Body of pancreas (tissue), 4 donors: ENCODE data around the gene MAP3K13. TPM values are rescaled to one million over a fixed set of nuclear protein-coding genes. Genes with fewer than 3 reads are reported as not detected.
A peak's percentile ranks its signal among the peaks of the same experiment; 100 is the strongest.
"Not testable (repeated sequence)": the region's sequence is repeated elsewhere in the genome, so short reads cannot be mapped to it uniquely, and the experiment has no call there.

ENCODE experiments used
- ATAC-seq: fragments of 150-250 bp; one replicate; pipeline ENCODE4 v1.9.1; 2016
- DNase-seq, 4 donors: peaks; one replicate each; pipeline ENCODE4 v3.0.0-alpha.2; 2019
- H3K27ac ChIP-seq, 4 donors: fragments of 200-600 bp; sonication (generic); 1 replicate in 3 of 4; 2 replicates in 1 of 4; pipeline versions ENCODE4 v1.5.1 to v1.6.1; 2016 to 2019; ENCODE audit warnings: mild to moderate bottlenecking in 1 of 4, mixed read lengths in 1 of 4, moderate library complexity in 1 of 4
- H3K27me3 ChIP-seq, 2 donors: fragments of 200-600 bp; sonication (generic); one replicate each; pipeline ENCODE4 v1.6.0; 2016; ENCODE audit warnings: mild to moderate bottlenecking in 1 of 2
- H3K36me3 ChIP-seq, 2 donors: fragments of 200-600 bp; sonication (generic); replicated peaks in 1 of 2; 2 replicates each; pipeline ENCODE4 v1.5.1; 2016; ENCODE audit warnings: low read depth in 2 of 2; ENCODE audit not compliant: insufficient read depth in 1 of 2
- H3K4me1 ChIP-seq: fragments of 200-600 bp; sonication (generic); one replicate; pipeline ENCODE4 v1.6.0; 2016
- H3K4me3 ChIP-seq, 2 donors: fragments of 200-600 bp; sonication (generic); 1 replicate in 1 of 2; 2 replicates in 1 of 2; pipeline ENCODE4 v1.5.1; 2016 to 2019
- H3K9me3 ChIP-seq, 3 donors: fragments of 200-600 bp; sonication (generic); 1 replicate in 2 of 3; 2 replicates in 1 of 3; pipeline ENCODE4 v1.5.1; 2016
- CTCF ChIP-seq, 7 experiments: fragments of 450-650 bp in 4 of 7; fragments of 200-600 bp in 3 of 7; sonication (generic) in 3 of 7; IDR thresholded peaks; one replicate each; pipeline ENCODE4 v1.5.1; 2016 to 2019; ENCODE audit warnings: antibody characterized with exemption in 7 of 7
- POLR2A ChIP-seq, 3 donors: fragments of 450-650 bp; IDR thresholded peaks; one replicate each; pipeline ENCODE4 v1.6.1; 2016; ENCODE audit warnings: antibody characterized with exemption in 3 of 3, mild to moderate bottlenecking in 2 of 3
- WGBS, 2 donors: methylation state at CpG; one replicate each; pipeline ENCODE4 v1.1.5; 2017; 5-methylcytosine and 5-hydroxymethylcytosine counted together
- intact Hi-C: fragments of 100-400 bp; cut with DNase I; formaldehyde crosslinking; loops from one replicate; pipeline ENCODE4 v1.15.1; 2023
- total RNA-seq, 2 donors: library from RNA; depleted of rRNA; stranded (reverse); fragments of >200 nt; gene quantifications; one replicate each; pipeline ENCODE4 v1.1.0, GENCODE V29; 2016

MAP3K13 gene
- total RNA-seq, 2 donors from 2014 or later: 20.0 to 27.4 TPM

DNA sequence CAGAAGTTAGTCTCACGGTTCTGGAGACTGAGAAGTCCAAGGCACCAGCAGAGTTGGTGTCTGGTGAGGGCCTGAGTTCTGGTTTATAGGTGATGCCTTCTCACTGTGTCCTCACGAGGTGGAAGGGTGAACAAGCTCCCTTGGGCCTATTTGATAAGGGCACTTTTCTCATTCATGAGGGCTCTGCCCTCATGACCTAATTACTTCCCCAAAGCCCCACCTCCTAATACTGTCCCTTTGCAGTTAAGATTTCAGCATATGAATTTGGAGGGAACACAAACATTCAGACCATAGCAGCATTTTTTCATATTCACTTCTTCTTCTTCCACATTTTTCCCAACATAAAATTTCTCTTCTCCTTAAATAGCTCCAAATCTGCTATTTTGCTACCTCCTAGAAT, 94.4 kb downstream of the MAP3K13 start:
- 88 to 90% methylated on average over 2 of the region's 2 CpGs for WGBS, 2 donors
- no peaks in the 10 kb centered on the region for H3K4me1 ChIP-seq
- intact Hi-C loops: no loop called here

GRCh38 chr3:185460309-185460708, 97.4 kb downstream of the MAP3K13 start:
- WGBS, 2 donors: 74 to 79% methylated on average over 5 of the region's 5 CpGs
- ATAC-seq: no peak
- DNase-seq: no peak
- Histone ChIP-seq H3K4me1 (no peaks in the 10 kb centered on the region), H3K9me3 (no peaks in the 10 kb centered on the region), H3K27ac (no peak overlapping the region), H3K36me3 (peaks cover 0 to 18% of the 10 kb centered on the region in 2 donors), H3K4me3 (no peak overlapping the region), H3K27me3 (no peaks in the 10 kb centered on the region)
- intact Hi-C loops: no loop called here
- no peak for TF ChIP-seq CTCF (IDR thresholded peaks at IDR 0.05)

More for the DNA sequence above, 94.4 kb downstream of the MAP3K13 start:
- H3K27me3 ChIP-seq: no peaks in the 10 kb centered on the region
- TF ChIP-seq POLR2A (IDR thresholded peaks at IDR 0.05) (no peak), CTCF (IDR thresholded peaks at IDR 0.05) (no peak)
- no peak for ATAC-seq
- H3K9me3 ChIP-seq: no peaks in the 10 kb centered on the region
- H3K27ac ChIP-seq: no peak overlapping the region
- no peak overlapping the region for H3K4me3 ChIP-seq
- H3K36me3 ChIP-seq: peaks cover 0 to 12% of the 10 kb centered on the region in 2 donors
- DNase-seq: no peak

DNA sequence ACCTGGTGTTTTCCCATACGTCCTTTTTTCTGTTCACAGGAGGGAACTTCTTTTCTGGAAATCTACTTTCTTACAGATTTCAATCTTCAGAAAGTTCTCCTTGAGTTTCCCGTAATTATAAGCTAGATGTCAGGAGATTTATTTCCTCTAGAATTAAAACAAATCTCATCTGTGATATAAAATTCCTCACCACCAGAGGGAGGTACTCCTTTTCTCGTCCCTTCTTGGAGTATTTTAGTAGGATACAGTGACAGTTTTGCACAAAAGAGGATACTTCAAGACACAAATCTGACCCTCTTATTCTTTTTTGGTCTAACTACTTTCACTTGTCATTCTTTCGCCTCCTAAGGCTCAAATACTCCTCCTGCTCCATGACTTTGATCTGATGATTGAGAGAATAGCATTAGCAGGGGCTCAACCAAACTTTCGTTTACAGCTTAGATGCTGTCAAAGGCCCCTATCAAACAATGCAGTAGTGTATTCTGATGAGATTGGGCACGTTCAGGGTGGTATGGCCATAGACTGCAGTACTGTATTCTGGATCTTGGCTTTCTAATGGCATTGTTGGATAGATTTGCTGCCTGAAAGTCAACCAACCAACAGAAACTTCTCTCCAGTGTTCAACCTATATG, 97.9 kb downstream of the MAP3K13 start:
- Histone ChIP-seq H3K4me3 (no peak overlapping the region), H3K27ac (no peak overlapping the region), H3K4me1 (no peaks in the 10 kb centered on the region), H3K36me3 (peaks cover 0 to 23% of the 10 kb centered on the region in 2 donors), H3K9me3 (no peaks in the 10 kb centered on the region), H3K27me3 (no peaks in the 10 kb centered on the region)
- intact Hi-C loops: no loop called here
- TF ChIP-seq POLR2A (IDR thresholded peaks at IDR 0.05) (no peak), CTCF (IDR thresholded peaks at IDR 0.05) (peak in 3 of 7 experiments; percentile 14 to 24 (median 21))
- 81 to 87% methylated on average over 6 of the region's 6 CpGs for WGBS, 2 donors
- DNase-seq (no peak), ATAC-seq (no peak)

DNA sequence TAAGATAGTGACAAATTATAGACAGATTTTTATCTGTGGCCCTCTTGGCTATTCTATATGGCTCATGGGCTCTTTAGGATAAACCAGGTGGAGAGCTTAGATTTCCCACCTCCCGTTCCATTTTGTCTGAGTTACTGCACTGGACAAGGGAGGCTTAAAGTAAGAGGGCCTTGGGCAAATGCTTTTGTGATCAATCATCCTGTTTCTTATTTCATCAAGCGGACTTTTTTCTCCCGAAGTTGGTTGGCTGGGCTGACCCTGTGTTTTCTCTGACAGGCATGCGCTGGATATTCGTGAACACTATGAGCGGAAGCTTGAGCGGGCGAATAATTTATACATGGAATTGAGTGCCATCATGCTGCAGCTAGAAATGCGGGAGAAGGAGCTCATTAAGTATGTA, 102.5 kb downstream of the MAP3K13 start:
- no peaks in the 10 kb centered on the region for H3K4me1 ChIP-seq
- no peak overlapping the region for H3K27ac ChIP-seq
- no peaks in the 10 kb centered on the region for H3K9me3 ChIP-seq
- intact Hi-C loops: no loop called here
- ATAC-seq (no peak), DNase-seq (no peak)
- peaks cover 7 to 34% of the 10 kb centered on the region in 2 donors for H3K36me3 ChIP-seq
- 90 to 91% methylated on average over 9 of the region's 9 CpGs for WGBS, 2 donors
- no peaks in the 10 kb centered on the region for H3K27me3 ChIP-seq
- TF ChIP-seq POLR2A (IDR thresholded peaks at IDR 0.05) (no peak), CTCF (IDR thresholded peaks at IDR 0.05) (no peak)
- no peak overlapping the region for H3K4me3 ChIP-seq

GRCh38 chr3:185466123-185466522, 103.2 kb downstream of the MAP3K13 start:
- ATAC-seq, H3K9me3 ChIP-seq, intact Hi-C loops, H3K4me3 ChIP-seq, DNase-seq, H3K4me1 ChIP-seq, H3K27me3 ChIP-seq, H3K27ac ChIP-seq: not testable (repeated sequence)
- WGBS, 2 donors: 88 to 97% methylated on average over 5 of the region's 5 CpGs
- H3K36me3 ChIP-seq: peaks cover 7 to 35% of the 10 kb centered on the region in 2 donors
